HepG2 (cell line): Measurements from ENCODE around the gene MFNG. TPM values are rescaled to one million over a fixed set of nuclear protein-coding genes. Genes with fewer than 3 reads are reported as not detected.

ENCODE experiments used
- AGO2 ChIP-seq: fragments of 200-400 bp; formaldehyde crosslinking; optimal IDR thresholded peaks from 2 replicates; pipeline ENCODE3; 2017; ENCODE audit warnings: mild to moderate bottlenecking, low read depth, low read length, moderate library complexity
- CERS6 ChIP-seq: sonication (generic); formaldehyde crosslinking; IDR thresholded peaks from 2 replicates; pipeline ENCODE4 v1.5.0; 2020; ENCODE audit warnings: missing genetic modification reagents
- DNMT1 ChIP-seq: sonication (generic); formaldehyde crosslinking; IDR thresholded peaks from 2 replicates; pipeline ENCODE4 v1.5.1; 2020; ENCODE audit warnings: mild to moderate bottlenecking, missing genetic modification reagents
- DPF2 ChIP-seq: sonication (generic); formaldehyde crosslinking; IDR thresholded peaks from 2 replicates; pipeline ENCODE4 v1.4.0; 2020; ENCODE audit warnings: mild to moderate bottlenecking, low read depth, missing genetic modification reagents, borderline replicate concordance
- FIP1L1 ChIP-seq: fragments of 200-400 bp; formaldehyde crosslinking; IDR thresholded peaks from 2 replicates; pipeline ENCODE4 v1.6.1; 2018; ENCODE audit warnings: low read depth, mild to moderate bottlenecking, low read length, moderate library complexity, borderline replicate concordance; ENCODE audit not compliant: insufficient read depth
- FOXM1 ChIP-seq: sonication (generic); formaldehyde crosslinking; IDR thresholded peaks from 2 replicates; pipeline ENCODE4 v1.5.0; 2020; ENCODE audit warnings: missing genetic modification reagents
- NAIF1 ChIP-seq: sonication (generic); formaldehyde crosslinking; IDR thresholded peaks from 2 replicates; pipeline ENCODE4 v1.5.0; 2020; ENCODE audit warnings: mild to moderate bottlenecking, missing genetic modification reagents, borderline replicate concordance
- POLR2AphosphoS5 ChIP-seq: IDR thresholded peaks from 2 replicates; pipeline ENCODE4 v1.6.1; 2012; ENCODE audit warnings: low read depth, low read length
- PRDM4 ChIP-seq: sonication (generic); formaldehyde crosslinking; IDR thresholded peaks from 2 replicates; pipeline ENCODE4 v1.9.0; 2021; ENCODE audit warnings: missing genetic modification reagents, borderline replicate concordance
- PTBP1 ChIP-seq: fragments of 200-400 bp; formaldehyde crosslinking; IDR thresholded peaks from 2 replicates; pipeline ENCODE4 v1.6.1; 2018; ENCODE audit warnings: low read length, low read depth; ENCODE audit not compliant: poor library complexity, severe bottlenecking
- SIX1 ChIP-seq: sonication (generic); formaldehyde crosslinking; IDR thresholded peaks from 2 replicates; pipeline ENCODE4 v1.4.0; 2020; ENCODE audit warnings: missing genetic modification reagents, borderline replicate concordance
- SMAD1 ChIP-seq: sonication (generic); formaldehyde crosslinking; IDR thresholded peaks from 2 replicates; pipeline ENCODE4 v1.4.0; 2020; ENCODE audit warnings: missing genetic modification reagents, low read depth, mild to moderate bottlenecking, borderline replicate concordance
- SMARCC2 ChIP-seq: fragments of 450-650 bp; IDR thresholded peaks from 2 replicates; pipeline ENCODE4 v1.6.1; 2017; ENCODE audit warnings: antibody characterized with exemption, mild to moderate bottlenecking
- SMARCE1 ChIP-seq: fragments of 450-650 bp; IDR thresholded peaks from 2 replicates; pipeline ENCODE4 v1.6.1; 2017; ENCODE audit warnings: borderline replicate concordance
- SOX13 ChIP-seq, 3 experiments: fragments of 450-650 bp in 1 of 3; sonication (generic) in 1 of 3; formaldehyde crosslinking in 1 of 3; IDR thresholded peaks in 2 of 3; conservative IDR thresholded peaks in 1 of 3; 2 replicates each; pipeline versions ENCODE4 v1.5.0 to v1.6.1; 2016 to 2020; ENCODE audit warnings: antibody characterized with exemption in 1 of 3, mild to moderate bottlenecking in 1 of 3, missing compliant biosample characterization in 1 of 3, missing genetic modification reagents in 1 of 3, moderate library complexity in 1 of 3
- THRA ChIP-seq: sonication (generic); formaldehyde crosslinking; IDR thresholded peaks from 2 replicates; pipeline ENCODE4 v1.4.0; 2020; ENCODE audit warnings: missing genetic modification reagents, borderline replicate concordance
- ZBTB25 ChIP-seq: IDR thresholded peaks from 2 replicates; pipeline ENCODE4 v1.6.1; 2018; ENCODE audit warnings: missing genetic modification reagents
- ZNF30 ChIP-seq: sonication (generic); formaldehyde crosslinking; IDR thresholded peaks from 2 replicates; pipeline ENCODE4 v1.5.0; 2020; ENCODE audit warnings: mild to moderate bottlenecking, missing genetic modification reagents
- ZNF552 ChIP-seq: sonication (generic); formaldehyde crosslinking; IDR thresholded peaks from 2 replicates; pipeline ENCODE4 v1.9.0; 2022; ENCODE audit warnings: missing genetic modification reagents, mild to moderate bottlenecking, borderline replicate concordance
- ZNF605 ChIP-seq: sonication (generic); formaldehyde crosslinking; IDR thresholded peaks from 2 replicates; pipeline ENCODE4 v1.8.0; 2022; ENCODE audit warnings: mild to moderate bottlenecking, missing genetic modification reagents
- ZNF788 ChIP-seq: sonication (generic); formaldehyde crosslinking; IDR thresholded peaks from 2 replicates; pipeline ENCODE4 v1.5.0; 2020; ENCODE audit warnings: mild to moderate bottlenecking, missing genetic modification reagents, borderline replicate concordance
- polyA plus RNA-seq, 8 experiments: library from polyadenylated mRNA; depleted of rRNA in 3 of 8; stranded (reverse) in 7 of 8; unstranded in 1 of 8; fragments of >200 nt; fragmentation: Illumina TruSeq in 4 of 8; extraction: Trizol in 4 of 8; gene quantifications; 2 replicates each; pipeline versions ENCODE4 v1.2.1 to v1.2.3, GENCODE V29; 2011 to 2016; ENCODE audit warnings: low read depth in 4 of 8, missing spikeins in 1 of 8, mixed read lengths in 1 of 8; ENCODE audit not compliant: insufficient read depth in 1 of 8
- total RNA-seq, 5 experiments: library from RNA; depleted of rRNA; stranded (reverse); fragments of >200 nt; fragmentation: Illumina TruSeq; extraction: Trizol; gene quantifications; 2 replicates each; pipeline ENCODE4 v1.2.3, GENCODE V29; 2016; ENCODE audit warnings: low read depth in 1 of 5
- TF ChIP-seq, protein P1 (sequence below): sonication (generic); formaldehyde crosslinking; IDR thresholded peaks from 2 replicates; pipeline ENCODE4 v1.9.0; 2022; ENCODE audit warnings: missing genetic modification reagents, mild to moderate bottlenecking, borderline replicate concordance

The MFNG gene
- total and polyA plus RNA-seq, 2 of the 13 experiments (the other 11 are each of a cell fraction or from before 2014, with no cell fraction given): 1.0 to 11.7 TPM

GRCh38 chr22:37521236-37521739 lies 35.1 kb upstream of the MFNG start (continued):
- TF ChIP-seq ZNF552 (CRISPR knock-in tag) (no peak), DNMT1 (CRISPR knock-in tag) (no peak), SMAD1 (CRISPR knock-in tag) (no peak), SOX13 (IDR thresholded peaks at IDR 0.05) (no peak), SOX13 (CRISPR knock-in tag; conservative IDR thresholded peaks at IDR 0.05 in 1 of 2, IDR thresholded peaks at IDR 0.05 in 1 of 2) (peak in 1 of 2 experiments; percentile 69; a peak in 2 of 4 replicates), ZNF605 (CRISPR knock-in tag) (peak; percentile 46; the same call in 1 of the 2 replicates), PTBP1 (no peak), SMARCC2 (no peak), DPF2 (CRISPR knock-in tag) (0 out of 2 replicates have a peak, but pooled peaks have one; percentile 9), FOXM1 (CRISPR knock-in tag) (no peak), POLR2AphosphoS5 (no peak), ZNF30 (no peak), SMARCE1 (no peak), NAIF1 (no peak), CERS6 (CRISPR knock-in tag) (peak; percentile 57; the same call in 1 of the 2 replicates), PRDM4 (no peak), FIP1L1 (no peak), AGO2 (no peak), SIX1 (CRISPR knock-in tag) (no peak), THRA (peak; percentile 8; the same call in 1 of the 2 replicates), ZNF788 (CRISPR knock-in tag) (no peak), ZBTB25 (CRISPR knock-in tag) (no peak)
- TF ChIP-seq, protein P1, sequence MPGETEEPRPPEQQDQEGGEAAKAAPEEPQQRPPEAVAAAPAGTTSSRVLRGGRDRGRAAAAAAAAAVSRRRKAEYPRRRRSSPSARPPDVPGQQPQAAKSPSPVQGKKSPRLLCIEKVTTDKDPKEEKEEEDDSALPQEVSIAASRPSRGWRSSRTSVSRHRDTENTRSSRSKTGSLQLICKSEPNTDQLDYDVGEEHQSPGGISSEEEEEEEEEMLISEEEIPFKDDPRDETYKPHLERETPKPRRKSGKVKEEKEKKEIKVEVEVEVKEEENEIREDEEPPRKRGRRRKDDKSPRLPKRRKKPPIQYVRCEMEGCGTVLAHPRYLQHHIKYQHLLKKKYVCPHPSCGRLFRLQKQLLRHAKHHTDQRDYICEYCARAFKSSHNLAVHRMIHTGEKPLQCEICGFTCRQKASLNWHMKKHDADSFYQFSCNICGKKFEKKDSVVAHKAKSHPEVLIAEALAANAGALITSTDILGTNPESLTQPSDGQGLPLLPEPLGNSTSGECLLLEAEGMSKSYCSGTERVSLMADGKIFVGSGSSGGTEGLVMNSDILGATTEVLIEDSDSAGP (CRISPR knock-in tag): no peak; the same call in 1 of the 2 replicates
